ENCODE measurements around the gene RYR3. TPM values are rescaled to one million over a fixed set of nuclear protein-coding genes. Genes with fewer than 3 reads are reported as not detected.

Gene RYR3
- total and polyA plus RNA-seq, 2 of the 13 experiments (the other 11 are each of a cell fraction or from before 2014, with no cell fraction given), result not detected

DNA sequence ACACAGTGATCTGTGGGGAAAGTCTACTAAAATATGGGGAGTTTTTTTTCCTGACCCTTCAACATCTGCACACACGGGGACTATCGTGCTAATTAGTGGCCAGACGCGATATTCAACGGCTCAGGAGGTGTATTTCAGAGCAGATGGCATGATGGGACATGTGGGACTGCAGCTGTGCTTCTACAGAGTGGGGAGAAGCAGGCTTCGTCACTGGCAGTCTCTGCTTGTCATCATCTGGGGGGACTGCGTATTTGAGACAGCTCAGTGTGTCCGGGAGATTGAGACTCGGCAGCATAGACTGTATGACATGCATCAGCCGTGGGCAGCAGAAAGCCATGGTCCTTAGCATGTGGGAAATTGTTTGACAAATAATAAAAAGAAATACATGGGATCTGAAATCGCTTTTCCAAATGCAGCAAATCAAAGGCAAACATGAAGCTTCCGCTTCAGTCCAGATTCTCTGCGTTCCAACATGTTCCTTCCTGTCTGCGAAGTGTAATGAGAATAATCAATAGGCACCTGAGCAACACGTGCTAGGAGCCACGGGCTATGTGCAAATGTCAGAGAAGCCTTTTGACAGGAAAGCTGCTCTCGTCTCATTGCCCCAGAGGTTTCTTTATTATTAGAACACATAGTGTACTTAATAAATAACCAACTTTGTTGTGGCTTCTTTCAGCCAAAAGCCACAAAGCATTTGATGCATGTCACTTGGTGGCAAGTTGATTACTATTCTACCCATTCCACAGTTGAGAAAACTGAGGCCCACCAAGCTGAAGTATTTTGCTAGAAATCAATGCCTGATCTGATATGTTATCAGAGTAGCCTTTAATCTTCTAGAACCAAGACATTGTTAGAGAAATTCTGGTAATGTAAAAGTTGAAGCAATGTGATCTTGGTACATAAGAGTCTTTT, 276.3 kb downstream of the RYR3 start:
- intact Hi-C loops (cut with micrococcal nuclease; ENCODE audit: unreplicated experiment), result no loop called here
- Histone ChIP-seq H3K9me3 (ENCODE audit: low read length) (no peaks in the 10 kb centered on the region), H3K36me3 (replicated peaks in 1 of 2; ENCODE audit: control insufficient read depth in 1 of 2, insufficient read depth in 2 of 2, low read length in 2 of 2) (no peaks in the 10 kb centered on the region), H3K27me3 (ENCODE audit: control insufficient read depth in 1 of 2, insufficient read depth in 2 of 2, low read length in 2 of 2) (no peaks in the 10 kb centered on the region), H3K9ac (ENCODE audit: insufficient read depth, low read depth, low read length) (no peak overlapping the region), H4K20me1 (ENCODE audit: insufficient read depth, low read length) (no peaks in the 10 kb centered on the region), H2AFZ (ENCODE audit: low read length) (no peak overlapping the region), H3K27ac (ENCODE audit: extremely low read length, insufficient read depth, low read length) (no peak overlapping the region), H3K4me2 (ENCODE audit: low read depth, low read length) (no peak overlapping the region), H3K4me1 (ENCODE audit: insufficient read depth, low read length) (no peaks in the 10 kb centered on the region), H3K4me3 (replicated peaks in 1 of 3; ENCODE audit: insufficient read depth in 1 of 3, low read depth in 2 of 3, low read length in 3 of 3) (no peak overlapping the region), H3K79me2 (ENCODE audit: insufficient read depth, low read length) (no peaks in the 10 kb centered on the region)
- 14% methylated on average over 17 of the region's 17 CpGs for WGBS (ENCODE audit: low lambda C conversion rate)
- no peak for DNase-seq (ENCODE audit: low spot score)
- no peak for FAIRE-seq
- TF ChIP-seq ZNF629 (CRISPR knock-in tag; conservative IDR thresholded peaks at IDR 0.05), result peak; percentile 49; the same call in 1 of the 2 replicates
- TF ChIP-seq, protein P1, sequence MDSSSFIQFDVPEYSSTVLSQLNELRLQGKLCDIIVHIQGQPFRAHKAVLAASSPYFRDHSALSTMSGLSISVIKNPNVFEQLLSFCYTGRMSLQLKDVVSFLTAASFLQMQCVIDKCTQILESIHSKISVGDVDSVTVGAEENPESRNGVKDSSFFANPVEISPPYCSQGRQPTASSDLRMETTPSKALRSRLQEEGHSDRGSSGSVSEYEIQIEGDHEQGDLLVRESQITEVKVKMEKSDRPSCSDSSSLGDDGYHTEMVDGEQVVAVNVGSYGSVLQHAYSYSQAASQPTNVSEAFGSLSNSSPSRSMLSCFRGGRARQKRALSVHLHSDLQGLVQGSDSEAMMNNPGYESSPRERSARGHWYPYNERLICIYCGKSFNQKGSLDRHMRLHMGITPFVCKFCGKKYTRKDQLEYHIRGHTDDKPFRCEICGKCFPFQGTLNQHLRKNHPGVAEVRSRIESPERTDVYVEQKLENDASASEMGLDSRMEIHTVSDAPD (CRISPR knock-in tag; IDR thresholded peaks at IDR 0.05), result no peak
- POLR2A ChIA-PET, result no interaction called here
- no TSS peak for BruUV-seq (replicated peaks)
- CTCF ChIA-PET (ENCODE audit: low intra/inter-chr PET ratio, low total read pairs), result no interaction called here
- in situ Hi-C loops (cut with HindIII; ENCODE audit: extremely low pct_ligation_motif_present, low pct_unique_long_range_greater_than_20kb), result no loop called here
- ATAC-seq, result no peak

DNA sequence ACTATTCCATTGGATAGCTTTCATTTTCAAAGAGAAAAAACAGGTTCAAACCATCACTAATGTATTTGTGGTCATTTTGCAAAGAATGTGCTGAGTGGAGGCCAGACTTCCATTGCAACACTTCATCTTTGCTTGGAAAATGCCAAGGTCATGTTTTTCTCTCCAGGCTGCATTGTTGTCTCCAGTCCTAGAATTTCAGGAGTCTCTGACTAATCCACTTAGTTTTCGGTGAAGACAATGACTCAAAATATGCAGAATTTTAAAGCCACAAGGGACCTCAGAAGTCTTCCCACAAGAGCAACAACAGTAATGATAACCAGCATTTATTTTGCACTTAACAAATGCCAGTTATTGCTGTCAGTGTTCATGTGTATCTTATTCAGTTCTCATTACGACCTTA, 277.0 kb downstream of the RYR3 start:
- no peaks in the 10 kb centered on the region for H3K36me3 ChIP-seq (replicated peaks in 1 of 2; ENCODE audit: control insufficient read depth in 1 of 2, insufficient read depth in 2 of 2, low read length in 2 of 2)
- H3K4me3 ChIP-seq (replicated peaks in 1 of 3; ENCODE audit: insufficient read depth in 1 of 3, low read depth in 2 of 3, low read length in 3 of 3), result no peak overlapping the region
- no peak overlapping the region for H2AFZ ChIP-seq (ENCODE audit: low read length)
- no peaks in the 10 kb centered on the region for H3K79me2 ChIP-seq (ENCODE audit: insufficient read depth, low read length)
- in situ Hi-C loops (cut with HindIII; ENCODE audit: extremely low pct_ligation_motif_present, low pct_unique_long_range_greater_than_20kb), result no loop called here
- ChIA-PET CTCF (ENCODE audit: low intra/inter-chr PET ratio, low total read pairs) (no interaction called here), POLR2A (no interaction called here)
- WGBS (ENCODE audit: low lambda C conversion rate), result 25% methylated on average over 2 of the region's 2 CpGs
- ATAC-seq (no peak), DNase-seq (ENCODE audit: low spot score) (no peak), FAIRE-seq (no peak)
- H3K4me2 ChIP-seq (ENCODE audit: low read depth, low read length), result no peak overlapping the region
- no peak overlapping the region for H3K9ac ChIP-seq (ENCODE audit: insufficient read depth, low read depth, low read length)
- no peaks in the 10 kb centered on the region for H3K27me3 ChIP-seq (ENCODE audit: control insufficient read depth in 1 of 2, insufficient read depth in 2 of 2, low read length in 2 of 2)
- intact Hi-C loops (cut with micrococcal nuclease; ENCODE audit: unreplicated experiment), result no loop called here
- no peaks in the 10 kb centered on the region for H4K20me1 ChIP-seq (ENCODE audit: insufficient read depth, low read length)
- no peaks in the 10 kb centered on the region for H3K4me1 ChIP-seq (ENCODE audit: insufficient read depth, low read length)
- no peak overlapping the region for H3K27ac ChIP-seq (ENCODE audit: extremely low read length, insufficient read depth, low read length)
- H3K9me3 ChIP-seq (ENCODE audit: low read length), result no peaks in the 10 kb centered on the region
- no TSS peak for BruUV-seq (replicated peaks)
- TF ChIP-seq ARNTL (CRISPR knock-in tag; IDR thresholded peaks at IDR 0.05), result no peak
- TF ChIP-seq, protein P2, sequence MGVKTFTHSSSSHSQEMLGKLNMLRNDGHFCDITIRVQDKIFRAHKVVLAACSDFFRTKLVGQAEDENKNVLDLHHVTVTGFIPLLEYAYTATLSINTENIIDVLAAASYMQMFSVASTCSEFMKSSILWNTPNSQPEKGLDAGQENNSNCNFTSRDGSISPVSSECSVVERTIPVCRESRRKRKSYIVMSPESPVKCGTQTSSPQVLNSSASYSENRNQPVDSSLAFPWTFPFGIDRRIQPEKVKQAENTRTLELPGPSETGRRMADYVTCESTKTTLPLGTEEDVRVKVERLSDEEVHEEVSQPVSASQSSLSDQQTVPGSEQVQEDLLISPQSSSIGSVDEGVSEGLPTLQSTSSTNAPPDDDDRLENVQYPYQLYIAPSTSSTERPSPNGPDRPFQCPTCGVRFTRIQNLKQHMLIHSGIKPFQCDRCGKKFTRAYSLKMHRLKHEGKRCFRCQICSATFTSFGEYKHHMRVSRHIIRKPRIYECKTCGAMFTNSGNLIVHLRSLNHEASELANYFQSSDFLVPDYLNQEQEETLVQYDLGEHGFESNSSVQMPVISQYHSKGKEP (CRISPR knock-in tag; IDR thresholded peaks at IDR 0.05), result no peak
- TF ChIP-seq NR2F6 (IDR thresholded peaks at IDR 0.05), result no peak
- no peak for TF ChIP-seq NR2F6 (CRISPR knock-in tag; IDR thresholded peaks at IDR 0.05)
- TF ChIP-seq TOPORS (CRISPR knock-in tag; IDR thresholded peaks at IDR 0.05), result no peak
- TF ChIP-seq, protein P3, sequence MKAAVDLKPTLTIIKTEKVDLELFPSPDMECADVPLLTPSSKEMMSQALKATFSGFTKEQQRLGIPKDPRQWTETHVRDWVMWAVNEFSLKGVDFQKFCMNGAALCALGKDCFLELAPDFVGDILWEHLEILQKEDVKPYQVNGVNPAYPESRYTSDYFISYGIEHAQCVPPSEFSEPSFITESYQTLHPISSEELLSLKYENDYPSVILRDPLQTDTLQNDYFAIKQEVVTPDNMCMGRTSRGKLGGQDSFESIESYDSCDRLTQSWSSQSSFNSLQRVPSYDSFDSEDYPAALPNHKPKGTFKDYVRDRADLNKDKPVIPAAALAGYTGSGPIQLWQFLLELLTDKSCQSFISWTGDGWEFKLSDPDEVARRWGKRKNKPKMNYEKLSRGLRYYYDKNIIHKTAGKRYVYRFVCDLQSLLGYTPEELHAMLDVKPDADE (CRISPR knock-in tag; IDR thresholded peaks at IDR 0.05), result no peak
- no peak for TF ChIP-seq TEAD3 (CRISPR knock-in tag; optimal IDR thresholded peaks at IDR 0.05; ENCODE audit: borderline replicate concordance)
- no peak for TF ChIP-seq FIP1L1 (IDR thresholded peaks at IDR 0.05; ENCODE audit: borderline replicate concordance, insufficient read depth, low read depth, low read length)
- TF ChIP-seq, protein P4, sequence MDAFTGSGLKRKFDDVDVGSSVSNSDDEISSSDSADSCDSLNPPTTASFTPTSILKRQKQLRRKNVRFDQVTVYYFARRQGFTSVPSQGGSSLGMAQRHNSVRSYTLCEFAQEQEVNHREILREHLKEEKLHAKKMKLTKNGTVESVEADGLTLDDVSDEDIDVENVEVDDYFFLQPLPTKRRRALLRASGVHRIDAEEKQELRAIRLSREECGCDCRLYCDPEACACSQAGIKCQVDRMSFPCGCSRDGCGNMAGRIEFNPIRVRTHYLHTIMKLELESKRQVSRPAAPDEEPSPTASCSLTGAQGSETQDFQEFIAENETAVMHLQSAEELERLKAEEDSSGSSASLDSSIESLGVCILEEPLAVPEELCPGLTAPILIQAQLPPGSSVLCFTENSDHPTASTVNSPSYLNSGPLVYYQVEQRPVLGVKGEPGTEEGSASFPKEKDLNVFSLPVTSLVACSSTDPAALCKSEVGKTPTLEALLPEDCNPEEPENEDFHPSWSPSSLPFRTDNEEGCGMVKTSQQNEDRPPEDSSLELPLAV (CRISPR knock-in tag; conservative IDR thresholded peaks at IDR 0.05; ENCODE audit: low read depth), result no peak
- no peak for TF ChIP-seq JUN (CRISPR knock-in tag; IDR thresholded peaks at IDR 0.05)

Measured in HepG2 (cell line).